Body of pancreas (tissue), 4 donors: ENCODE data around the gene TGFB2.

ENCODE experiments used
- CTCF ChIP-seq, 7 experiments: fragments of 450-650 bp in 4 of 7; fragments of 200-600 bp in 3 of 7; sonication (generic) in 3 of 7; IDR thresholded peaks; one replicate each; pipeline ENCODE4 v1.5.1; 2016 to 2019; ENCODE audit warnings: antibody characterized with exemption in 7 of 7
- POLR2A ChIP-seq, 3 donors: fragments of 450-650 bp; IDR thresholded peaks; one replicate each; pipeline ENCODE4 v1.6.1; 2016; ENCODE audit warnings: antibody characterized with exemption in 3 of 3, mild to moderate bottlenecking in 2 of 3

DNA sequence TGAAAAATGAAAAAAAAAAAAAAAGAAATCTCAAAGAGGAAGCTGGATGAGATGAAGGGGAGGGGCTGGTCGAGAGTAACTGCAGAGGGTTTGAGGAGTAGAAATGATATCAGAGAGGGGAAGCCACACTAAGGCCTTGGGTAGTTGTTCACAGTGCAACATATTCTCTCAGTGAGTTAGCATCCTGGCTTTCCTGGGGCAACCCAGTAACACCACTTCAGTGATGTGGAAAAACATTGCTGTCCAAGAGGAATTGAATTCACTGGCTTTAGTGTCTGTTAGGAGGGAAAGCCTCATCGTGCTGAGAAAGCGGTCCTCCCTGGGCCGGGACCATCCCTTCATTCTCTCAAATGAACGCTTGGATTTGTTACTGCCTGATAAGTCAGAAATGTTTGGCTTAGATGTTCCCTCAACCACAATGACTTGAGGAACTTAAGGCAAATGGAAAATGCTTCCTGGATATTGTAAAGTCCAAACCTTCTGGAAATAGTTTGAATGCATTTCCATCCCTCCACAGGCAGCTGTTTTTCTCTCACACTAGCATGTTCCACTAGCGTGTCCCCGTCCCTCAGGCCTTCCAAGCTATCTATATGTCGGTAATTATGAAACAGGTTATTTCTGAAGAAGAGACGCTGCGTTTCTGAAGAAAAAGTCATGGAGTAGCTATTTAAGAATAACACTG lies 12.2 kb downstream of the TGFB2 start:
- TF ChIP-seq POLR2A (IDR thresholded peaks at IDR 0.05) (no peak), CTCF (IDR thresholded peaks at IDR 0.05) (no peak)
